Measurements from ENCODE around the gene IGF2BP2.

DNA sequence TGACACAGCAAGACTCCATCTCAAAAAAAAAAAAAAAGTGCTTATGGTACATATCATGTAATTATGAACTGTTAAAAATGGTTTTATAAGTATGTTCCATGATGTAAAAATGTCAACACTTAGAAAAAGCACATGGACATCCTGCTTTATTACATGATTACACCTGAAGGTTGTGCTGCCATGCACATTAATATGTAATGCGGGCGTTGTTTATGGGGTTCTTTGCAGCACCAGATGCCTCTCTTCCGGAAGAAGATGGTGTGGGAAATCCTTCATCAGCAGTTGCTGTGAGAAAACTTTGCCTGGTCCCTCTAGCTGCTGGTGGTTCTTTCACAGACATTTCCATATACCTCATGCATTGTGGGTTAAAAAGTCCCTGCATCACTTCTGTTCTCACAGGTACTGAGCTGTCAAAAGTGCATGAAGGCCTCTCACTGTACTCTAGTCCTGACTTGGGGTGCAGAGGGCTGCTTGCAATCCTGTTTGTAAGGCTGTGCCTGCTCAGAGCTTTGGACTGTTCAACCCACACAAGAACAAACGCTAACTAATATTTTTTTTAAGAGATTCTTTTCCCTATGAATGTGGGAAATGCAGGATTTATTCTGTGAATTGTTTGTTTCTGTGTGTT lies 195.2 kb downstream of the IGF2BP2 start:
- TF ChIP-seq POLR2A (IDR thresholded peaks at IDR 0.05; ENCODE audit: low read depth, low read length) (no peak), SPI1 (IDR thresholded peaks at IDR 0.05; ENCODE audit: low read depth, low read length) (no peak), POLR2AphosphoS5 (IDR thresholded peaks at IDR 0.05; ENCODE audit: low read depth, low read length) (no peak), TAF1 (IDR thresholded peaks at IDR 0.05; ENCODE audit: low read depth, low read length) (no peak)

All from GM12891 (cell line).